HepG2 (cell line): ENCODE measurements around the gene GPT2. TPM values are rescaled to one million over a fixed set of nuclear protein-coding genes. Genes with fewer than 3 reads are reported as not detected.

Experiments
- CENPBD1 ChIP-seq: sonication (generic); formaldehyde crosslinking; IDR thresholded peaks from 2 replicates; pipeline ENCODE4 v1.8.0; 2022; ENCODE audit warnings: missing genetic modification reagents, low read depth, mild to moderate bottlenecking, borderline replicate concordance
- ETS1 ChIP-seq: sonication (generic); formaldehyde crosslinking; IDR thresholded peaks from 2 replicates; pipeline ENCODE4 v1.4.0; 2020; ENCODE audit warnings: missing genetic modification reagents
- HMG20B ChIP-seq: conservative IDR thresholded peaks from 2 replicates; pipeline ENCODE4 v1.6.1; 2016; ENCODE audit warnings: missing genetic modification reagents, missing compliant biosample characterization
- HNRNPK ChIP-seq: fragments of 200-400 bp; formaldehyde crosslinking; IDR thresholded peaks from 2 replicates; pipeline ENCODE4 v1.6.1; 2018; ENCODE audit warnings: low read length, low read depth, moderate library complexity, mild to moderate bottlenecking; ENCODE audit not compliant: poor library complexity, severe bottlenecking
- MTA3 ChIP-seq: sonication (generic); formaldehyde crosslinking; IDR thresholded peaks from 2 replicates; pipeline ENCODE4 v1.4.0; 2020; ENCODE audit warnings: missing genetic modification reagents
- NFIB ChIP-seq: sonication (generic); formaldehyde crosslinking; IDR thresholded peaks from 2 replicates; pipeline ENCODE4 v1.9.0; 2021; ENCODE audit warnings: missing genetic modification reagents, mild to moderate bottlenecking, borderline replicate concordance
- NR3C1 ChIP-seq: sonication (generic); formaldehyde crosslinking; IDR thresholded peaks from 2 replicates; pipeline ENCODE4 v1.4.0; 2020; ENCODE audit warnings: missing genetic modification reagents
- PITX1 ChIP-seq: sonication (generic); formaldehyde crosslinking; IDR thresholded peaks from 2 replicates; pipeline ENCODE4 v1.5.1; 2020; ENCODE audit warnings: mild to moderate bottlenecking, missing genetic modification reagents
- RBM22 ChIP-seq: fragments of 200-400 bp; formaldehyde crosslinking; optimal IDR thresholded peaks from 2 replicates; pipeline ENCODE3; 2017; ENCODE audit warnings: mild to moderate bottlenecking, low read length, moderate library complexity
- ZBTB20 ChIP-seq: sonication (generic); formaldehyde crosslinking; IDR thresholded peaks from 2 replicates; pipeline ENCODE4 v1.8.1; 2023; ENCODE audit warnings: missing genetic modification reagents, low read depth, mild to moderate bottlenecking, borderline replicate concordance
- ZNF256 ChIP-seq: sonication (generic); formaldehyde crosslinking; conservative IDR thresholded peaks from 2 replicates; pipeline ENCODE4 v1.4.0; 2020; ENCODE audit warnings: missing genetic modification reagents
- ZNF496 ChIP-seq: sonication (generic); formaldehyde crosslinking; IDR thresholded peaks from 2 replicates; pipeline ENCODE4 v1.8.1; 2023; ENCODE audit warnings: mild to moderate bottlenecking, moderate library complexity, missing genetic modification reagents; ENCODE audit not compliant: insufficient replicate concordance
- ZNF709 ChIP-seq: sonication (generic); formaldehyde crosslinking; IDR thresholded peaks from 2 replicates; pipeline ENCODE4 v1.5.0; 2020; ENCODE audit warnings: mild to moderate bottlenecking, missing genetic modification reagents
- ZNF75D ChIP-seq: sonication (generic); formaldehyde crosslinking; IDR thresholded peaks from 2 replicates; pipeline ENCODE4 v1.8.1; 2023; ENCODE audit warnings: missing genetic modification reagents, mild to moderate bottlenecking, borderline replicate concordance
- polyA plus RNA-seq, 8 experiments: library from polyadenylated mRNA; depleted of rRNA in 3 of 8; stranded (reverse) in 7 of 8; unstranded in 1 of 8; fragments of >200 nt; fragmentation: Illumina TruSeq in 4 of 8; extraction: Trizol in 4 of 8; gene quantifications; 2 replicates each; pipeline versions ENCODE4 v1.2.1 to v1.2.3, GENCODE V29; 2011 to 2016; ENCODE audit warnings: low read depth in 4 of 8, missing spikeins in 1 of 8, mixed read lengths in 1 of 8; ENCODE audit not compliant: insufficient read depth in 1 of 8
- total RNA-seq, 5 experiments: library from RNA; depleted of rRNA; stranded (reverse); fragments of >200 nt; fragmentation: Illumina TruSeq; extraction: Trizol; gene quantifications; 2 replicates each; pipeline ENCODE4 v1.2.3, GENCODE V29; 2016; ENCODE audit warnings: low read depth in 1 of 5
- TF ChIP-seq, protein P1 (sequence below): sonication (generic); formaldehyde crosslinking; IDR thresholded peaks from 2 replicates; pipeline ENCODE4 v1.4.0; 2020; ENCODE audit warnings: missing genetic modification reagents, borderline replicate concordance
- TF ChIP-seq, protein P2 (sequence below): sonication (generic); formaldehyde crosslinking; IDR thresholded peaks from 2 replicates; pipeline ENCODE4 v1.4.0; 2020; ENCODE audit warnings: missing genetic modification reagents, borderline replicate concordance

Gene GPT2
- total and polyA plus RNA-seq, 2 of the 13 experiments (the other 11 are each of a cell fraction or from before 2014, with no cell fraction given) = 138 to 267 TPM

DNA sequence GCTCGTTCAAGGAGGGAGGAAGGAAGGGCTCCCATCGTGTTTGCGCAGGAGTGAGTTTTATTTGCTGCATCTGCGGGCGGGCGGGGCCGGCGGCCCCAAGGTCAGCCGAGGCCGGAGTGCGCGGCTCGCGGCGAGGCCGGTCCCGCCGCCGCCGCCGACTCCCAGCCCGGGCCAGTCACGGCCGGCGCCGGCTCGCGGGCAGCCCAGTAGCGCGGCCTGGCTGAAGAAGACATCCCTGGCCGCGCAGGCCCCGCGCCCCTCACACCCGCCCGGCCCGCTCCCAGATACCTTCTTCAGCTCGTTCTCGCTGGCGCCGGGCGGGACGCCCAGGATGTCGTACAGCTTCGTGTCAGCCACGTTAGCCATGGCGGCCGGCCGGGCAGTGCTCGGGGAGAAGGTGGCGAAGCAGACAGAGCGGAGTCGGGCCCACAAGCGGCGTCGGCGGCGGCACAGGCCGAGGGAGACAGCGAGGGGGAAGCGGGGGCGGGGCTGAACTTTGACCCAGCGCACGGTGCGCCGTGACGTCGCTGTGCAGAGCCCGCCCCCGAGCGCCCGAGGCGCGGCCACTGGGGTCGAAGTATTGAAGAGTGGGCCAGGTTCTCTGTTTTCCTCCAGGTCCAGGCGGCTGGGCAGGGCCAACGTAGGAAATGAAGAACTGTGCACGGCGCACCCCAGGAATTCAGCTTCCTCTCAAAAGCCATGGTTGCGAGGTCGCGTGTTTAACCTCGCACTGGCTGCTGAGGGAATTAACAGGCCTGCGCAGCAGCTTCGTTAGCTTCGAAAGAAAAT is 89.2 kb downstream of the GPT2 start, which contains the start of gene DNAJA2 (continued):
- 0 out of 2 replicates have a peak, but pooled peaks have one; percentile 57 for TF ChIP-seq MTA3 (CRISPR knock-in tag)
- TF ChIP-seq, protein P1, sequence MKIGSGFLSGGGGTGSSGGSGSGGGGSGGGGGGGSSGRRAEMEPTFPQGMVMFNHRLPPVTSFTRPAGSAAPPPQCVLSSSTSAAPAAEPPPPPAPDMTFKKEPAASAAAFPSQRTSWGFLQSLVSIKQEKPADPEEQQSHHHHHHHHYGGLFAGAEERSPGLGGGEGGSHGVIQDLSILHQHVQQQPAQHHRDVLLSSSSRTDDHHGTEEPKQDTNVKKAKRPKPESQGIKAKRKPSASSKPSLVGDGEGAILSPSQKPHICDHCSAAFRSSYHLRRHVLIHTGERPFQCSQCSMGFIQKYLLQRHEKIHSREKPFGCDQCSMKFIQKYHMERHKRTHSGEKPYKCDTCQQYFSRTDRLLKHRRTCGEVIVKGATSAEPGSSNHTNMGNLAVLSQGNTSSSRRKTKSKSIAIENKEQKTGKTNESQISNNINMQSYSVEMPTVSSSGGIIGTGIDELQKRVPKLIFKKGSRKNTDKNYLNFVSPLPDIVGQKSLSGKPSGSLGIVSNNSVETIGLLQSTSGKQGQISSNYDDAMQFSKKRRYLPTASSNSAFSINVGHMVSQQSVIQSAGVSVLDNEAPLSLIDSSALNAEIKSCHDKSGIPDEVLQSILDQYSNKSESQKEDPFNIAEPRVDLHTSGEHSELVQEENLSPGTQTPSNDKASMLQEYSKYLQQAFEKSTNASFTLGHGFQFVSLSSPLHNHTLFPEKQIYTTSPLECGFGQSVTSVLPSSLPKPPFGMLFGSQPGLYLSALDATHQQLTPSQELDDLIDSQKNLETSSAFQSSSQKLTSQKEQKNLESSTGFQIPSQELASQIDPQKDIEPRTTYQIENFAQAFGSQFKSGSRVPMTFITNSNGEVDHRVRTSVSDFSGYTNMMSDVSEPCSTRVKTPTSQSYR = peak; percentile 50
- peak; percentile 15 for TF ChIP-seq RBM22
- no peak for TF ChIP-seq NR3C1 (CRISPR knock-in tag)
- peak; percentile 94 for TF ChIP-seq ZBTB20
- TF ChIP-seq ETS1 (CRISPR knock-in tag) = no peak; the same call in 1 of the 2 replicates
- no peak for TF ChIP-seq ZNF75D (CRISPR knock-in tag)
- no peak; the same call in none of the 2 replicates for TF ChIP-seq PITX1 (CRISPR knock-in tag)
- TF ChIP-seq, protein P2, sequence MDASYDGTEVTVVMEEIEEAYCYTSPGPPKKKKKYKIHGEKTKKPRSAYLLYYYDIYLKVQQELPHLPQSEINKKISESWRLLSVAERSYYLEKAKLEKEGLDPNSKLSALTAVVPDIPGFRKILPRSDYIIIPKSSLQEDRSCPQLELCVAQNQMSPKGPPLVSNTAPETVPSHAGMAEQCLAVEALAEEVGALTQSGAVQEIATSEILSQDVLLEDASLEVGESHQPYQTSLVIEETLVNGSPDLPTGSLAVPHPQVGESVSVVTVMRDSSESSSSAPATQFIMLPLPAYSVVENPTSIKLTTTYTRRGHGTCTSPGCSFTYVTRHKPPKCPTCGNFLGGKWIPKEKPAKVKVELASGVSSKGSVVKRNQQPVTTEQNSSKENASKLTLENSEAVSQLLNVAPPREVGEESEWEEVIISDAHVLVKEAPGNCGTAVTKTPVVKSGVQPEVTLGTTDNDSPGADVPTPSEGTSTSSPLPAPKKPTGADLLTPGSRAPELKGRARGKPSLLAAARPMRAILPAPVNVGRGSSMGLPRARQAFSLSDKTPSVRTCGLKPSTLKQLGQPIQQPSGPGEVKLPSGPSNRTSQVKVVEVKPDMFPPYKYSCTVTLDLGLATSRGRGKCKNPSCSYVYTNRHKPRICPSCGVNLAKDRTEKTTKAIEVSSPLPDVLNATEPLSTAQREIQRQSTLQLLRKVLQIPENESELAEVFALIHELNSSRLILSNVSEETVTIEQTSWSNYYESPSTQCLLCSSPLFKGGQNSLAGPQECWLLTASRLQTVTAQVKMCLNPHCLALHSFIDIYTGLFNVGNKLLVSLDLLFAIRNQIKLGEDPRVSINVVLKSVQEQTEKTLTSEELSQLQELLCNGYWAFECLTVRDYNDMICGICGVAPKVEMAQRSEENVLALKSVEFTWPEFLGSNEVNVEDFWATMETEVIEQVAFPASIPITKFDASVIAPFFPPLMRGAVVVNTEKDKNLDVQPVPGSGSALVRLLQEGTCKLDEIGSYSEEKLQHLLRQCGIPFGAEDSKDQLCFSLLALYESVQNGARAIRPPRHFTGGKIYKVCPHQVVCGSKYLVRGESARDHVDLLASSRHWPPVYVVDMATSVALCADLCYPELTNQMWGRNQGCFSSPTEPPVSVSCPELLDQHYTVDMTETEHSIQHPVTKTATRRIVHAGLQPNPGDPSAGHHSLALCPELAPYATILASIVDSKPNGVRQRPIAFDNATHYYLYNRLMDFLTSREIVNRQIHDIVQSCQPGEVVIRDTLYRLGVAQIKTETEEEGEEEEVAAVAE = peak; percentile 87
- peak; percentile 76; the same call in 1 of the 2 replicates for TF ChIP-seq ZNF709 (CRISPR knock-in tag)
- TF ChIP-seq CENPBD1 (CRISPR knock-in tag) = peak; percentile 84; the same call in 1 of the 2 replicates
- TF ChIP-seq NFIB (CRISPR knock-in tag) = no peak
- no peak for TF ChIP-seq ZNF496
- TF ChIP-seq ZNF256 (CRISPR knock-in tag) = peak; percentile 92
- TF ChIP-seq HMG20B (CRISPR knock-in tag) = no peak; the same call in 1 of the 2 replicates
- TF ChIP-seq HNRNPK = peak; percentile 55
